GM19328 (cell line): ENCODE measurements around the gene H6PD.

Experiments used
- ATAC-seq: cut with Tn5 transposase; IDR thresholded peaks from one replicate; pipeline ENCODE4 v1.9.1; 2021; ENCODE audit warnings: mild to moderate bottlenecking, moderate library complexity; ENCODE audit not compliant: unreplicated experiment

H6PD gene

DNA sequence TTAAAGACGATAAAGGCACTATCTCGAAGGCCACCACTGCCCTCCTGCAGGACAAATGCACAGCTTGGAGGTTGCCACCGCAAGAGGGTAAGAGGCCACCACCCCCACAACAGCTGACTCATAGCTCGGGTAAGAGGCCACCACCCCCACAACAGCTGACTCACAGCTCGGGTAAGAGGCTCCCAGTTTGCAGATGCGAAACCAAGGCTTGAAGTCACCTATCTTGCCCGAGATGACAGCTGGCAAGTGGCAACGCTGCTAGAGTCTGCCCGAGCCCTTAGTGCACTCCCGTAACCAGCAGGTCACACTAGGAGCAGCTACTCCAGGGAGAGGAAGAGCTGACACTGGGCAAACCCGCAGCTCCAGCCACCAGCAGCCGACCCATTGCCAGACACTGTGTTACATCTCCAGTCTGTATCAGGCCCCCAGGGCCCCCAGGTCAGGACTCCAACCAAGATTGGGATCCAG lies 41.0 kb downstream of the H6PD start:
- no peak for ATAC-seq

DNA sequence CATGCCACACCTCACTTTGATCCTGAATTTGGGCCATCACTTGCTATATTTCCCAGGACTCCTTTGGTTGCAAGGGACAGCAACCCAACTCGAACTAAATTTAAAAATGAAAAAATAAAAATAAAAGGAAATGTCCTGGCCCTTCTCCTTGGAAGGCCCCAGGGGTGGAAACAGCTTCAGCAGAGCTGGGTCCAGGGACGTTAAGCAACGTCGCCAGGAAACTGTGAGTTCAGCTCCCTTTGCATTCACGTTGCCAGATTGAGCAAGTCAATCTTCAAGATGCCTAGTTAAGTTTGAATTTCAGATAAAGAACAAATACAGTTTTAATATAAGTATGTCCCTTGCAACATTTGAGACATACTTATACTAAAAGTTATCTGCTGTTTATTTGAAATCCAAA lies 43.5 kb downstream of the H6PD start:
- no peak for ATAC-seq

DNA sequence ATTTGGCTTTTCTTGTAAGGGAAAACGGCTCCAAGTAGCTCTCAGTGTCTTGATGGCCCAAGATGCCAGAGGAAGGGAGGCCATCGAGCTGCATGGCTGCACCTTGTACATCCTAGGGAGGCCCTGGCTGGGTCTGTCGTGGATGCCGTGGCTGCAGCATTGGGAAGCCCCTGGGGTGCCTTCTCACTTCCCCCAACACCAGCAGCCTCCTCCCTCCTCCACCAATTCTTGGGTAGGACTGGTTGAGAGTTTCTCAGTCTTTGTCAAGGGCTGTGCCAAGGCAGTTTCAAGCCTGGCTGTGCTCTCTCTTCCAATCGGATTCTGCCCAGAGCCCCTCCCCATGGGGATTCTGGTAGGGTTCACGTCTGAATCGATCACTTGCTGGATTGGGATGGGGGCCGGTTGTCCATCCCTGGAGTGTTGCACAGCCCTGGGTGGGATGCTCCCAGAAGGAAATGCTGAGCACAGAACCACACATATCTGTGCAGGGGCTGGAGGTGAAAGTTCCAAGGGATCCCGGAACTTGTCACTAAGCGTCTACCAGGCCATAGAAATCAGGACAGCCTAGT lies 44.1 kb downstream of the H6PD start:
- no peak for ATAC-seq

GRCh38 chr1:9279172-9279840 lies 44.7 kb downstream of the H6PD start:
- ATAC-seq: no peak

DNA sequence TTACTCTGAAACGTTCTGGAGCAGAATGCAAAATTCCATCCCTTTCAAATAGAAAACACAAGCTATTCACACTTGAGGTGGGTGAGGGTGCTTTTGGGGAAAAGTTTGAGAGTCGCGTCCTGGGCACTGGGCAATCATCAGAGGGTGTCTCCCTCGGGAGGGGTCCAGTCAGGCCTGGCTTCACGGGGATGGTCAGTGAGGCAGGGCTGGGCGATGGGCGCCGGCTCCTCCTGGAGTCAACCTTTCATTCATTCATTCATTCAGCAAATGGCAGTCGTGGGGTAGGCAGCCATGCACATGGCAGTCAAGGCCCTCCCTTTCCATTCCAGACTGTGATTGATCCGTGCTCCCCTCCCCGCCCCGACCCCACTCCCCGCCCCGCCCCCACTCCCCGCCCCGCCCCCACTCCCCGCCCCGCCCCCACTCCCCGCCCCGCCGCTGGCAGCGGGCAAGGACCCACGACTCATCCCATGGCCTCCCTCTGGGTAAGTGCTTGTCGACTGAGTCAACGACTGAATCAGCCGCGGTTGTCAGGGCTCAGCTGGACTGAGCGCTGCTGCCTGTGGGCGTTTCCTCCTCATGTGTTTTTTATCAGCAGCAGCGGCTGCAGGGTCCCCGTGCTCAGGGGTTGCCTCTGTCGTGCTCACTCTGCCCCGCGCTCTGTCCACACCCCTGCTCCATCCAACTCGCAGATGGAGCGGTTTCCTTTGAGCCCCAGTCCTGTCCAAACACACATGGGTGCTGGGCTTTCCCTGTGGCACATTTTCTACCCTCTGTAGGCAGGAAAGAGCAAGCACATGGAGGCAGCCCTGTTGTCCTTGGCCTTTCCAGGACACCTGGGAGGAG lies 45.7 kb downstream of the H6PD start:
- no peak for ATAC-seq

GRCh38 chr1:9281071-9281827 lies 46.7 kb downstream of the H6PD start:
- no peak for ATAC-seq

- ATAC-seq: no peak
Measured at GRCh38 chr1:9281908-9282695, 47.5 kb downstream of the H6PD start.

GRCh38 chr1:9282696-9282955 lies 48.1 kb downstream of the H6PD start:
- no peak for ATAC-seq

DNA sequence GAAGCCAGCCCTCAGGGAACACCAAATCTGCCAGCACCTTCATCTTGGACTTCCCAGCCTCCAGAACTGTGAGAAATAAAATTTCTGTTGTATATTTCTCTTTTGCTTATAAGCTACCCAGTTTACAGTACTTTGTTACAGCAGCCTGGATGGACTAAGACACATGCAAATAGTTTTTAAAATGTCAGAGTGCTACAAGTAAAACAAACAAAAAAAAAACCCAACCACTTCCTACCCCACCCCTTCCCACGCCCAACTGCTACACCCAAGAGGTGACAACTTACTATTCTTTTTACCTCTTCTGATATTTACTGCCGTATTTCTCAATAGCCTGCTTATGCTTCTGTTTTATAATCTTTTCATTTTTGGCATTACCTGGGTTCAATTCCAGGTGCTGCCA lies 49.5 kb downstream of the H6PD start:
- no peak for ATAC-seq

DNA sequence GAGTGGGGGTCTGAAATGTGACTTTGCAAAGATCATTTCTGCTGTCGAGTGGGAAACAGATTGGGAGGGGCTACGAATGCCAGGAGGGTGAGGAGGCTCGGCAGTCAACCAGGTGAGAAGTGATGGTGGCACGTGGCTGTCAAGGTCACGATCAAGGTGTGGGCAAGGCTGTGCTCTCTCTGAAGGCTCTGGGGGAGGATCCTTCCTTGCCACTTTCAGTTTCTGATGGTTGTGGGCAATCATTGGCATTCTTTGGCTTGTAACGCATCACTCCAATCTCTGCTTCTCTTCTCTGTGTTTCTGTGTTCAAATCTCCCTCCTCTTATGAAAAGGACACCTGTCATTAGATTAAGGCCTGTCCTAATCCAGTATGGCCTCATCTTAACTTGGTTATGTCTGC lies 52.0 kb downstream of the H6PD start:
- ATAC-seq: no peak

DNA sequence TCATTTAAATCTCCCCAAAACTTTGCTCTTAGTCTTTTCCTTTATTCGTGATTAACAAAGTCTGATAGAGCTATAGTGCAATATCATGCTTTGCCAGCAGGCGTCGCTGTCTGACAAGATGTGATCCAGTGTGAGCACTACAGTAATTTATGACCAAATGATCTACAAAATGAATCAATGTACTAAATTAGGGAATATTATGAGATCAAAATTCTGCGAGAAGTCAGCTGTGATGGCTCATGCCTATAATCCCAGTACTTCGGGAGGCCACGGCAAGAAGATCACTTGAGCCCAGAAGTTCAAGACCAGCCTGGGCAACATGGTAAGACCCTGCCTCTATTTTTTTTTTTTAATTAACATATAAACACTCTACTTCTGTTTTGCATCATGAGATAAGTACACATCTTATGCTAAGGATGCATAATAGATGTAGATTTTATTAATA lies 54.5 kb downstream of the H6PD start:
- ATAC-seq: no peak

GRCh38 chr1:9289711-9290485 lies 55.3 kb downstream of the H6PD start:
- no peak for ATAC-seq

DNA sequence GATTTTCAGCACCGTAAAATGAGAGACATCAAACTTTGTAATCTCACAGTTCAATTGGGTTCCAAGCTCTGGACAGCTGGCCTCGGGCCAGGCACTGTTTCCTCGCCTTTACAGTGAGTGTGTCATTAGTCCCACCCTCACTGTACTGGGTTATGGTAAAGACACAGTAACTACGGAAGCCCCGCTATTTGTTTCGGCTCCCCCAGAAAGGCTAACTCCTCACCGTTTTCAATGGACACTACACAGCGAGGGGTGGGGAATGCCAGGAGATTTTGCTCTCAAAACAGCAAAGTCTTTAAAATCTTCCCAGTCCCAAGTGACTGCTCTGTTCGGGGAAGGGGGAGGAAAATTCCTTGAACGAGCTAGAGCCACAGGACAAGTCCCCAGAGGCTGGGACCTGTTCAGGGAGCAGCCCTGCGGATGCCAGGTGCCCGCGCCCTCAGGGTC lies 57.4 kb downstream of the H6PD start:
- no peak for ATAC-seq

GRCh38 chr1:9292361-9293240 lies 58.0 kb downstream of the H6PD start, which contains the start of gene SPSB1:
Gene SPSB1 (plus strand): TSS chr1:9292894. CDS start chr1:9355892, 62,998 bp downstream.
- no peak for ATAC-seq

- ATAC-seq: no peak
Measured at GRCh38 chr1:9293241-9293532, 58.6 kb downstream of the H6PD start.

GRCh38 chr1:9293533-9294404 lies 59.2 kb downstream of the H6PD start:
- ATAC-seq: no peak

DNA sequence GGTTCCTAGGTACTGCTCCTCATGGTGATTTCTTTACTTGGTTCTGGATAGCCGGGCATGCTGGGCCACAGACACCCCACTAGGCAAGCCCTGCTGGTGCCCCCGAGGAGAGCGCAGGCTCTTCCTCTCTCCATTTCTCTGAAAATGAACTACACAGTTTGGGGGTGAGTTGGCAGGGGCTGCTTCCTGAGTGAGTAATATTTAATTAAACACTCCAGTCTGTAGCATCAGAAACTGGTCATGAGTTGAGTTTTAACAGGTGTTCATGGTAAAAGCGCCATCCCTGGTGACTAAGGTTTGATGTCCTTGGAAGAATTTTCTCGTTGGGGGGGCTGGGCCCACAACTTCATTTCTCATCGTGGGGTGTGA lies 59.8 kb downstream of the H6PD start:
- ATAC-seq: no peak
